ENCODE data around the gene UIMC1. TPM values are rescaled to one million over a fixed set of nuclear protein-coding genes. Genes with fewer than 3 reads are reported as not detected.
"Not testable (repeated sequence)": the region's sequence is repeated elsewhere in the genome, so short reads cannot be mapped to it uniquely, and the experiment has no call there.

The UIMC1 gene
- total RNA-seq, 1 experiment from 2014 or later, result 52.8 TPM

DNA sequence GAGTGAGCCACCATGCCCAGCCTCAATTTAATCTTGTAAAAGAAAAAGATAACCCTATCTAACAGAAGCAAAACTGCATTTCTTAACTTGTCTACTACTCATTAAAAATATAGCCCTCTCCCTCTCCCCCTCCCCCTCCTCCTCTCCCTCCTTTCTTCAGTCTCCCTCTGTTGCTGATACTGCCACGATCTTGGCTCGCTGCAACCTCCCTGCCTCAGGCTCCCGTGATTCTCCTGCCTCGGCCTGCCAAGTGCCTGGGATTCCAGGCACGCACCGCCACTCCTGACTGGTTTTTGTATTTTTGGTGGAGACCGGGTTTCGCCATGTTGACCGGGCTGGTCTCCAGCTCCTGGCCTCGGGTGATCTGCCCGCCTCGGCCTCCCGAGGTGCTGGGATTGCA is 23.5 kb downstream of the UIMC1 start:
- DNase-seq; H3K9me3 Mint-ChIP-seq (ENCODE audit: unreplicated experiment); intact Hi-C loops (cut with micrococcal nuclease; ENCODE audit: unreplicated experiment); POLR2A ChIA-PET; H3K27me3 Mint-ChIP-seq (ENCODE audit: insufficient read depth, unreplicated experiment); H3K27ac Mint-ChIP-seq (ENCODE audit: unreplicated experiment); H3K4me1 ChIP-seq; H3K27me3 ChIP-seq (replicated peaks; ENCODE audit: control insufficient read depth, insufficient read depth, low read length); H3K4me3 Mint-ChIP-seq (ENCODE audit: unreplicated experiment); CTCF ChIA-PET; H3K9me3 ChIP-seq; BruUV-seq (replicated peaks); H3K36me3 ChIP-seq (ENCODE audit: control insufficient read depth, insufficient read depth, low read length); H3K4me3 ChIP-seq (ENCODE audit: low read depth, low read length); H3K4me1 Mint-ChIP-seq (ENCODE audit: low read depth, unreplicated experiment): not testable (repeated sequence)
- H3K36me3 Mint-ChIP-seq (ENCODE audit: insufficient read depth, unreplicated experiment), result peaks cover 51% of the 10 kb centered on the region

DNA sequence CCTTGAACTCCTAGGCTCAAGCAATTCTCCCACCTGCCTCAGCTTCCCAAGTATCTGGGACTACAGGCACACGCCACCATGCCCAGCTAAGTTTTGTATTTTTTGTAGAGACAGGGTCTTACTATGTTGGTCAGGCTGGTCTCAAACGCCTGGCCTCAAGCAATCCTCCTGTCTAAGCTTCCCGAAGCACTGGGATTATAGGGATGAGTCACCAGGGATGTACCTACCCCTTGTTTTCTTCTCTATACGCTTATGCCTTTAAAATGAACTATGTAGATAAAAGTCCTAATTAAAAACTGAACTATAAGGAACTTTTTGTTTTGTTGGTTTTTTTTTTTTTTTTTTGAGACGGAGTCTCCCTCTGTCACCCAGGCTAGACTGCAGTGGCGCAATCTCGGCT is 25.8 kb downstream of the UIMC1 start:
- H3K4me3 Mint-ChIP-seq (ENCODE audit: unreplicated experiment), result no peak overlapping the region
- Histone ChIP-seq H3K4me1 (peaks cover 4% of the 10 kb centered on the region; the same call in 1 of the 2 replicates), H3K36me3 (ENCODE audit: control insufficient read depth, insufficient read depth, low read length) (no peaks in the 10 kb centered on the region; the same call in 1 of the 2 replicates), H3K9me3 (no peaks in the 10 kb centered on the region), H3K27me3 (replicated peaks; ENCODE audit: control insufficient read depth, insufficient read depth, low read length) (no peaks in the 10 kb centered on the region), H3K4me3 (ENCODE audit: low read depth, low read length) (no peak overlapping the region)
- no peak for DNase-seq
- no peaks in the 10 kb centered on the region for H3K27me3 Mint-ChIP-seq (ENCODE audit: insufficient read depth, unreplicated experiment)
- H3K36me3 Mint-ChIP-seq (ENCODE audit: insufficient read depth, unreplicated experiment), result peaks cover 53% of the 10 kb centered on the region
- TF ChIP-seq, protein P1, sequence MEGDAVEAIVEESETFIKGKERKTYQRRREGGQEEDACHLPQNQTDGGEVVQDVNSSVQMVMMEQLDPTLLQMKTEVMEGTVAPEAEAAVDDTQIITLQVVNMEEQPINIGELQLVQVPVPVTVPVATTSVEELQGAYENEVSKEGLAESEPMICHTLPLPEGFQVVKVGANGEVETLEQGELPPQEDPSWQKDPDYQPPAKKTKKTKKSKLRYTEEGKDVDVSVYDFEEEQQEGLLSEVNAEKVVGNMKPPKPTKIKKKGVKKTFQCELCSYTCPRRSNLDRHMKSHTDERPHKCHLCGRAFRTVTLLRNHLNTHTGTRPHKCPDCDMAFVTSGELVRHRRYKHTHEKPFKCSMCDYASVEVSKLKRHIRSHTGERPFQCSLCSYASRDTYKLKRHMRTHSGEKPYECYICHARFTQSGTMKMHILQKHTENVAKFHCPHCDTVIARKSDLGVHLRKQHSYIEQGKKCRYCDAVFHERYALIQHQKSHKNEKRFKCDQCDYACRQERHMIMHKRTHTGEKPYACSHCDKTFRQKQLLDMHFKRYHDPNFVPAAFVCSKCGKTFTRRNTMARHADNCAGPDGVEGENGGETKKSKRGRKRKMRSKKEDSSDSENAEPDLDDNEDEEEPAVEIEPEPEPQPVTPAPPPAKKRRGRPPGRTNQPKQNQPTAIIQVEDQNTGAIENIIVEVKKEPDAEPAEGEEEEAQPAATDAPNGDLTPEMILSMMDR (IDR thresholded peaks at IDR 0.05; ENCODE audit: insufficient read depth in 1 of 2, low read depth in 1 of 2, low read length in 1 of 2, severe bottlenecking in 1 of 2, unreplicated experiment in 1 of 2), result no peak
- ChIA-PET CTCF (no interaction called here), POLR2A (no interaction called here)
- BruUV-seq (replicated peaks), result no TSS peak
- intact Hi-C loops (cut with micrococcal nuclease; ENCODE audit: unreplicated experiment), result no loop called here
- no peak overlapping the region for H3K27ac Mint-ChIP-seq (ENCODE audit: unreplicated experiment)
- H3K9me3 Mint-ChIP-seq (ENCODE audit: unreplicated experiment), result no peaks in the 10 kb centered on the region
- H3K4me1 Mint-ChIP-seq (ENCODE audit: low read depth, unreplicated experiment), result no peaks in the 10 kb centered on the region

DNA sequence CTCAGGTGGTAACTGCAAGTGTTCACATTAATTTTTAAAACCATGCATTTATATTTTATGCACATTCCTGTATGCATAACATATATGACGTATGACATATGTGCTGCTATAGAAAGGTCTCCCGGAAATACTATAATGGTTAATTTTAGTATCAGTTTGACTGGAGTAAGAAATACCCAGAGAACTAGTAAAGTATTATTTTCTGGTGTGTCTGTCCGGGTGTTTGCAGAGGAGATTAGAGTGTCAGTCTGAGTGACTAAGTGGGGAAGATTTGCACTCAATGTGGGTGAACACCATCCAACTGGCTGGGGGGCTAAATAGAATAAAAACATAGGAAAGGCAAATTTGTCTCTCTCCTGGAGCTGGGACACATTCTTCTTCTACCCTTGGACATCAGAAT is 26.9 kb downstream of the UIMC1 start:
- no peaks in the 10 kb centered on the region for H3K27me3 ChIP-seq (replicated peaks; ENCODE audit: control insufficient read depth, insufficient read depth, low read length)
- H3K36me3 Mint-ChIP-seq (ENCODE audit: insufficient read depth, unreplicated experiment), result peaks cover 62% of the 10 kb centered on the region
- H3K36me3 ChIP-seq (ENCODE audit: control insufficient read depth, insufficient read depth, low read length), result no peaks in the 10 kb centered on the region; the same call in 1 of the 2 replicates

More for the DNA sequence above, 26.9 kb downstream of the UIMC1 start:
- intact Hi-C loops (cut with micrococcal nuclease; ENCODE audit: unreplicated experiment), result no loop called here
- H3K27me3 Mint-ChIP-seq (ENCODE audit: insufficient read depth, unreplicated experiment), result no peaks in the 10 kb centered on the region
- Histone ChIP-seq H3K4me3 (ENCODE audit: low read depth, low read length) (no peak overlapping the region), H3K4me1 (no peaks in the 10 kb centered on the region), H3K9me3 (no peaks in the 10 kb centered on the region)
- CTCF ChIA-PET, result no interaction called here
- no peaks in the 10 kb centered on the region for H3K4me1 Mint-ChIP-seq (ENCODE audit: low read depth, unreplicated experiment)
- BruUV-seq (replicated peaks), result TSS peak; percentile 12
- DNase-seq, result no peak
- H3K4me3 Mint-ChIP-seq (ENCODE audit: unreplicated experiment), result no peak overlapping the region
- no peak overlapping the region for H3K27ac Mint-ChIP-seq (ENCODE audit: unreplicated experiment)
- H3K9me3 Mint-ChIP-seq (ENCODE audit: unreplicated experiment), result no peaks in the 10 kb centered on the region
- POLR2A ChIA-PET, result no interaction called here
- TF ChIP-seq, protein P1 (IDR thresholded peaks at IDR 0.05; ENCODE audit: insufficient read depth in 1 of 2, low read depth in 1 of 2, low read length in 1 of 2, severe bottlenecking in 1 of 2, unreplicated experiment in 1 of 2), result no peak

Measured in Caco-2 (cell line).